MG63 (cell line): ENCODE data around the gene SCN1B. TPM values are rescaled to one million over a fixed set of nuclear protein-coding genes. Genes with fewer than 3 reads are reported as not detected.

Experiments
- DNase-seq: peaks from one replicate; pipeline ENCODE4 v3.0.0-alpha.2; 2020
- H3K27me3 ChIP-seq: fragments of 250-450 bp; sonication (Bioruptor Pico); 2 replicates; pipeline ENCODE4 v1.5.1; 2020; ENCODE audit warnings: mild to moderate bottlenecking, moderate library complexity
- H3K36me3 ChIP-seq: fragments of 250-450 bp; sonication (Bioruptor Pico); 2 replicates; pipeline ENCODE4 v1.5.1; 2020; ENCODE audit warnings: mild to moderate bottlenecking, moderate library complexity
- H3K4me3 ChIP-seq: fragments of 250-450 bp; sonication (Bioruptor Pico); 2 replicates; pipeline ENCODE4 v1.5.1; 2020; ENCODE audit warnings: mild to moderate bottlenecking, moderate library complexity
- H3K9me3 ChIP-seq: fragments of 250-450 bp; sonication (Bioruptor Pico); 2 replicates; pipeline ENCODE4 v1.5.1; 2020; ENCODE audit warnings: mild to moderate bottlenecking, moderate library complexity
- total RNA-seq: library from RNA; depleted of rRNA; stranded (reverse); fragments of >200 nt; shearing (Covaris generic); gene quantifications from 2 replicates; pipeline ENCODE4 v1.2.3, GENCODE V29; 2014; ENCODE audit warnings: low replicate concordance

The SCN1B gene
- total RNA-seq, 1 experiment from 2014 or later: 0.86 TPM

GRCh38 chr19:35054626-35055025 lies 24.4 kb downstream of the SCN1B start:
- no peaks in the 10 kb centered on the region for H3K27me3 ChIP-seq
- H3K9me3 ChIP-seq: no peaks in the 10 kb centered on the region
- H3K4me3 ChIP-seq: no peak overlapping the region
- DNase-seq: no peak
- no peaks in the 10 kb centered on the region for H3K36me3 ChIP-seq

DNA sequence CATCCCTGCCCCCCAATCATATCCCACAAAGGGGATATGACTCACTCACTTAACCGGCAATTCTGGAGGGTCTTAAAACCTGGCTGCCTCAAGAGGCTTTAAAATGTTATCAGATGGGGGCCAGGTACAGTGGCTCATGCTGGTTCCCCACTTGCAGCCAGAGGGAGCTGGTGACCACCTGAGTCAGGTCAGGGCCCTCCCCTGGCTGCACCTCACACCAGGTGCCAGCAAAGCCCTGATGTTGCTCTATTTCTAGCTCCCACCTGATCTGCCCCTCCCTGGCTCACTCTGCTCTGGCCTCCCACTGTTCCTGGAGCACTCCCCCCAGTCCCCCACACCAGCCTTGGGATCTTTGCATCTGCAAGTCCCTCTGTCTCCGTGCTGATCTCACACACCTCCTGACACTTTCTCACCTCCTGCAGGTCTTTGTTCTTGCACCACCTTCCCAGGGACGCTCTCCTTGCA lies 25.5 kb downstream of the SCN1B start:
- H3K27me3 ChIP-seq: no peaks in the 10 kb centered on the region
- no peak for DNase-seq
- no peaks in the 10 kb centered on the region for H3K9me3 ChIP-seq
- no peaks in the 10 kb centered on the region for H3K36me3 ChIP-seq
- H3K4me3 ChIP-seq: no peak overlapping the region

DNA sequence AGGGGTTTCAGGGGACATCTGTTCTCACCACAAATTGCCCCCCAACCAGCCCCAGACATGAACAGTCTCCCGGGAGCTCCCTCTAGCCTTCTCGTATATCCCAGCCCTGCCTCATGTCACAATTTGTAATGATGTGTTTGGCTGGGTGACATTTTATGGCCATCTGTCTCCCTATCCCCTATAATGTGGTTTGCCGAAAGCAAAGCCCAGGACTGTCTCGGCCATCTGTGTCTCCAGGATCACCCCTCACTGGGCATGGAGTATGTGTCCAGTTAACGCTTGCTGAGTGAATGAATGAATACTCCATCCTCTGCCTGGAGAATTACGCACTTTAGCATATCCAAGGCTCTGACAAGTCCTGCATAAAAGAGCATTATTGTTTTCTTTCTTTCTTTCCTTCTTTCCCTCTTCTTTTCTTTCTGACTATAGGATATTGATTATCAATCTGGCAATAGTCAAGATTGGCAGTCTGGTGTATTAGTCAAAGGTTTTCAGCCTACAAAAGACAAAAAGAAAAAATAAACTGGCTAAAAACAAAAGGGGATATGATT lies 26.3 kb downstream of the SCN1B start:
- no peaks in the 10 kb centered on the region for H3K9me3 ChIP-seq
- DNase-seq: no peak
- no peaks in the 10 kb centered on the region for H3K36me3 ChIP-seq
- no peaks in the 10 kb centered on the region for H3K27me3 ChIP-seq
- no peak overlapping the region for H3K4me3 ChIP-seq

DNA sequence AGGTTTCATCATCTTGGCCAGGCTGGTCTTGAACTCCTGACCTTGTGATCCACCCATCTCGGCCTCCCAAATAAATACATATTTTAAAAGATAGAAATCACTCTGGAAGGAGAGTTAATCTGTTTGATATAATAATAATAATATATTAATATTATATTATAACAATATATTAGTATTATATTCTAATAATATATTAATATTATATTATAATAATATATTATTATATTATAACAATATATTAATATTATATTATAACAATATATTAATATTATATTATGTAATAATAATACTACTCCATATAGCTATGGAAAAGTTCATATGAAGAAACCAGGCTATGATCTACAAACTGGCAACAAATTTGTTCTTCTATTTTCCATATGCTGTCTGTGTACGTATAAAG lies 28.1 kb downstream of the SCN1B start:
- DNase-seq: no peak

GRCh38 chr19:35059006-35059798 lies 28.9 kb downstream of the SCN1B start:
- H3K36me3 ChIP-seq: no peaks in the 10 kb centered on the region
- H3K9me3 ChIP-seq: no peaks in the 10 kb centered on the region
- no peak overlapping the region for H3K4me3 ChIP-seq
- no peak for DNase-seq
- no peaks in the 10 kb centered on the region for H3K27me3 ChIP-seq

More for the DNA sequence above, 28.1 kb downstream of the SCN1B start:
- H3K36me3 ChIP-seq: no peaks in the 10 kb centered on the region
- no peak overlapping the region for H3K4me3 ChIP-seq
- no peaks in the 10 kb centered on the region for H3K27me3 ChIP-seq
- H3K9me3 ChIP-seq: no peaks in the 10 kb centered on the region

- Histone ChIP-seq H3K4me3 (no peak overlapping the region), H3K27me3 (no peaks in the 10 kb centered on the region), H3K9me3 (no peaks in the 10 kb centered on the region), H3K36me3 (no peaks in the 10 kb centered on the region)
- no peak for DNase-seq
Measured at GRCh38 chr19:35059799-35060091, 29.5 kb downstream of the SCN1B start.

- Histone ChIP-seq H3K36me3 (no peaks in the 10 kb centered on the region), H3K9me3 (no peaks in the 10 kb centered on the region), H3K27me3 (no peaks in the 10 kb centered on the region), H3K4me3 (no peak overlapping the region)
- no peak for DNase-seq
Measured at GRCh38 chr19:35060160-35060855, 30.0 kb downstream of the SCN1B start.

DNA sequence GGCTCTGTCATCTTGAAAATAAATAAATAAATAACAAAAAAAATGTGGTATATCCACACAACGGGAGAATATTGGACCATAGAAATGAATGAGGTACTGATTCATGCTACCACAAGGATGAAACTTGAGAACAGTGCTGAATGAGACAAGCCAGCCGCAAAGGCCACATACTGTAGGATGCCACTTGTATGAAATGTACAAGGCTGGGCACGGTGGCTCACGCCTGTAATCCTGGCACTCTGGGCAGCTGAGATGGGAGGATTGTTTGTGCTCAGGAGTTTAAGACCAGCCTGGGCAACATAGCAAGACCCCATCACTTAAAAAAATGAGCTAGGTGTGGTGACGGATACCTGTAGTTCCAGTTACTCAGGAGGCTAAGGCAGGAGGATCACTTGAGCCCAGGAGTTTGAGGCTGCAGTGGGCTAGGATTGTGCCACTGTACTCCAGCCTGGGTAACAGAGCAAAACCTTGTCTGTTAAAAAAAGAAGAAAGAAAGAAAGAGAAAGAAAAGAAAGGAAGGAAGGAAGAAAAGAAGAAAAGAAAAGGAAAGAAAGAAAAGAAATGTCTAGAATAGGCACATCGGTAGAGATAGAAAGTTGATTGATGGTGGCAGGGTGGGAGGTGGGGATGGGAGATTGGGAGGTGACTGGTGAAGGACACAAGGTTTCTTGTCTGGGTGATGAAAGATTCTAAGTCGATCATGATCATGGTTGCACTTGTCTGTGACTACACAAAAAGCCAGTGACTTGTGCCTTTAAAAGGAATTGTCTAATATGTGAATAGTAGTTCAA lies 31.5 kb downstream of the SCN1B start:
- no peak overlapping the region for H3K4me3 ChIP-seq
- no peaks in the 10 kb centered on the region for H3K9me3 ChIP-seq
- DNase-seq: no peak
- no peaks in the 10 kb centered on the region for H3K27me3 ChIP-seq
- H3K36me3 ChIP-seq: no peaks in the 10 kb centered on the region

DNA sequence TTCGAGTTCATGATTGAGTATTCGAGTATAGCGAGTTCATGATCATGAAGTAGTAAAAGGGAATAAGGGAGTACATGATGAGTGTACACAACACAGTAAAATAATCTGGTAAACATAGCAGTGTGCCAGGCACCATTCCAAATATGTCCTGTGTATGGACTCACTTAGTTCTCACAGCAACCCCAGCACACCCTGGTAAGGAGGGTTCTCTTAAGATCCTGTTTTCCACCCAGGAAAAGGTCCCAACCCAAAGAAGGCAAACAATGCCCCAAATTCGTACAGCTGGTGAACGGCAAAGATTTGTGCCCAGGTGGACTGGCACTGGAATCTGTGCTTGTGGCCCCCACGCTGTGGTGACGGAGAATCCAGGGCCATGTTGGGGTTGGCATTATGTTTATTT lies 32.7 kb downstream of the SCN1B start:
- no peak for DNase-seq
- no peaks in the 10 kb centered on the region for H3K9me3 ChIP-seq
- H3K36me3 ChIP-seq: no peaks in the 10 kb centered on the region
- H3K27me3 ChIP-seq: no peaks in the 10 kb centered on the region
- no peak overlapping the region for H3K4me3 ChIP-seq

GRCh38 chr19:35063940-35064818 lies 33.9 kb downstream of the SCN1B start:
- H3K36me3 ChIP-seq: no peaks in the 10 kb centered on the region
- no peaks in the 10 kb centered on the region for H3K27me3 ChIP-seq
- H3K9me3 ChIP-seq: peaks cover 2% of the 10 kb centered on the region; the same call in 1 of the 2 replicates
- no peak overlapping the region for H3K4me3 ChIP-seq
- peak; percentile 83 for DNase-seq

- DNase-seq: no peak
- Histone ChIP-seq H3K9me3 (peaks cover 5% of the 10 kb centered on the region; the same call in 1 of the 2 replicates), H3K36me3 (no peaks in the 10 kb centered on the region), H3K27me3 (no peaks in the 10 kb centered on the region), H3K4me3 (no peak overlapping the region)
Measured at GRCh38 chr19:35065574-35065973, 35.3 kb downstream of the SCN1B start.

DNA sequence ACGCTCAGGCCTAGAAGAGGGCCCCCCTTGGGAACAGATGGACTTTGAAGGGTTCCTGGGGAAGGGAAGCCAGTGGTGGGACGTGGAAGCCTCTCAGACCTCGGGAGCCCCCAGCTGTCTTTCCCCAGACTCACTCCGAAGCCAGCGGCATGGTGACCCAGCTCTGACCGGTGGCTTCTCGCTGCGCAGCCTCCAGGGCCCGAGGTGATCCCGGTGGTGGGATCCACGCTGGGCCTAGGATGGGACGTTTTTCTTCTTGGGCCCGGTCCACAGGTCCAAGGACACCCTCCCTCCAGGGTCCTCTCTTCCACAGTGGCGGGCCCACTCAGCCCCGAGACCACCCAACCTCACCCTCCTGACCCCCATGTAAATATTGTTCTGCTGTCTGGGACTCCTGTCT lies 35.9 kb downstream of the SCN1B start:
- DNase-seq: no peak
- Histone ChIP-seq H3K9me3 (peaks cover 8% of the 10 kb centered on the region; the same call in 1 of the 2 replicates), H3K36me3 (no peaks in the 10 kb centered on the region)

GRCh38 chr19:35066691-35067563 lies 36.7 kb downstream of the SCN1B start:
- no peaks in the 10 kb centered on the region for H3K36me3 ChIP-seq
- peaks cover 8% of the 10 kb centered on the region; the same call in 1 of the 2 replicates for H3K9me3 ChIP-seq
- no peaks in the 10 kb centered on the region for H3K27me3 ChIP-seq
- no peak overlapping the region for H3K4me3 ChIP-seq
- peak; percentile 79 for DNase-seq

More for the DNA sequence above, 35.9 kb downstream of the SCN1B start:
- no peak overlapping the region for H3K4me3 ChIP-seq
- H3K27me3 ChIP-seq: no peaks in the 10 kb centered on the region

DNA sequence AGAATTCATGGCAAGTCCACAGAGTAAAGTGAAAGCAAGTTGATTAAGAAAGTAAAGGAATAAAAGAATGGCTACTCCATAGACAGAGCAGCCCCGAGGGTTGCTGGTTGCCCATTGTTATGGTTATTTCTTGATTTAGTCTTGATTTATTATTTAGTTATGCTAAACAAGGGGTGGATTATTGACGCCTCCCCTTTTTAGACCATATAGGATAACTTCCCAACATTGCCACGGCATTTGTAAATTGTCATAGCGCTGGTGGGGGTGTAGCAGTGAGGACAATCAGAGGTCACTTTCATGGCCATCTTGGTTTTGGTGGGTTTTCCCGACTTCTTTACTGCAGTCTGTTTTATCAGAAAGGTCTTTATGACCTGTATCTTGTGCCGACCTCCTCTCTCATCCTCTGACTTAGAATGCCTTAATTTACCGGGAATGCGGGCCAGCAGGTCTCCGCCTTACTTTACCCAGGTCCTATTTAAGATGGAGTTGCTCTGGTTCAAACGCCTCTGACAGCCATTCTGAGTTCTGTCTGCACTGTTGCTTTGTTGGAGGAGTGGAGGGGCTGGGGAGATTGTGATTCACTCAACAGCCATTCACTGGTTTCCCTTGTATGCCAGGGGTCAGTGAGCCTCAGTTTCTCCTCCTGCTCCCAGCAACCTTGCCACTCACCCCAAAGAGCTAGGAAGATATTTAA lies 38.8 kb downstream of the SCN1B start:
- Histone ChIP-seq H3K4me3 (no peak overlapping the region), H3K27me3 (no peaks in the 10 kb centered on the region), H3K9me3 (peaks cover 8% of the 10 kb centered on the region; the same call in 1 of the 2 replicates), H3K36me3 (no peaks in the 10 kb centered on the region)
- DNase-seq: no peak

- Histone ChIP-seq H3K36me3 (no peaks in the 10 kb centered on the region), H3K4me3 (no peak overlapping the region)
- no peak for DNase-seq
Measured at GRCh38 chr19:35069696-35070095, 39.4 kb downstream of the SCN1B start.

More at GRCh38 chr19:35069696-35070095, 39.4 kb downstream of the SCN1B start:
- peaks cover 8% of the 10 kb centered on the region; the same call in 1 of the 2 replicates for H3K9me3 ChIP-seq
- no peaks in the 10 kb centered on the region for H3K27me3 ChIP-seq
